K562 (cell line): ENCODE measurements around the gene MBLAC2. TPM values are rescaled to one million over a fixed set of nuclear protein-coding genes. Genes with fewer than 3 reads are reported as not detected.

ENCODE experiments used
- BRD9 ChIP-seq: fragments of 450-650 bp; IDR thresholded peaks from 2 replicates; pipeline ENCODE4 v1.6.1; 2018; ENCODE audit warnings: low read depth; ENCODE audit not compliant: partially characterized antibody
- C11orf30 ChIP-seq: fragments of 450-650 bp; IDR thresholded peaks from 2 replicates; pipeline ENCODE4 v1.6.1; 2016; ENCODE audit warnings: low read depth, mild to moderate bottlenecking
- ELF4 ChIP-seq: fragments of 450-650 bp; formaldehyde crosslinking; IDR thresholded peaks from 2 replicates; pipeline ENCODE4 v1.4.0; 2022; ENCODE audit warnings: missing genetic modification characterization
- ETV5 ChIP-seq: sonication (generic); formaldehyde crosslinking; IDR thresholded peaks from 2 replicates; pipeline ENCODE4 v1.4.0; 2020; ENCODE audit warnings: low read depth, mild to moderate bottlenecking, missing genetic modification reagents
- HMGXB4 ChIP-seq: sonication (generic); formaldehyde crosslinking; IDR thresholded peaks from 2 replicates; pipeline ENCODE4 v1.8.1; 2023; ENCODE audit warnings: mild to moderate bottlenecking, missing genetic modification reagents
- HNRNPUL1 ChIP-seq: fragments of 200-400 bp; formaldehyde crosslinking; IDR thresholded peaks from 2 replicates; pipeline ENCODE4 v1.6.1; 2017; ENCODE audit warnings: low read length
- KDM5B ChIP-seq: fragments of 200-600 bp; sonication (generic); IDR thresholded peaks from 2 replicates; pipeline ENCODE4 v1.6.1; 2012; ENCODE audit warnings: low read depth, mild to moderate bottlenecking, moderate library complexity, low read length, control low read depth, inconsistent platforms; ENCODE audit not compliant: insufficient replicate concordance
- MED1 ChIP-seq: sonication (generic); formaldehyde crosslinking; IDR thresholded peaks from 2 replicates; pipeline ENCODE4 v1.8.1; 2023; ENCODE audit warnings: missing genetic modification reagents, borderline replicate concordance
- MIER1 ChIP-seq: fragments of 450-650 bp; IDR thresholded peaks from 2 replicates; pipeline ENCODE4 v1.6.1; 2016; ENCODE audit warnings: antibody characterized with exemption, mild to moderate bottlenecking, low read depth
- MYBL2 ChIP-seq, 2 experiments: fragments of 450-650 bp in 1 of 2; sonication (generic) in 1 of 2; formaldehyde crosslinking in 1 of 2; IDR thresholded peaks; 2 replicates each; pipeline versions ENCODE4 v1.6.1 to v1.8.1; 2017 to 2022; ENCODE audit warnings: borderline replicate concordance in 1 of 2, inconsistent platforms in 1 of 2, low read depth in 1 of 2, mild to moderate bottlenecking in 1 of 2, missing genetic modification reagents in 1 of 2, moderate library complexity in 1 of 2
- NBN ChIP-seq: fragments of 450-650 bp; IDR thresholded peaks from 2 replicates; pipeline ENCODE4 v1.6.1; 2016; ENCODE audit warnings: low read depth, mild to moderate bottlenecking
- NCOA1 ChIP-seq: fragments of 450-650 bp; IDR thresholded peaks from 2 replicates; pipeline ENCODE4 v1.6.1; 2016; ENCODE audit warnings: low read depth
- PML ChIP-seq: IDR thresholded peaks from 2 replicates; pipeline ENCODE4 v1.6.1; 2012; ENCODE audit warnings: low read length, inconsistent platforms
- RAD21 ChIP-seq, 2 experiments: fragments of 250-450 bp in 1 of 2; fragments of 450-650 bp in 1 of 2; sonication (Bioruptor Pico) in 1 of 2; formaldehyde crosslinking in 1 of 2; IDR thresholded peaks in 1 of 2; conservative IDR thresholded peaks in 1 of 2; 2 replicates each; pipeline versions ENCODE4 v1.4.0 to v1.8.0; 2020 to 2022; ENCODE audit warnings: mild to moderate bottlenecking in 2 of 2, moderate library complexity in 1 of 2
- RNF2 ChIP-seq: sonication (generic); IDR thresholded peaks from 2 replicates; pipeline ENCODE4 v1.6.1; 2016
- SMAD1 ChIP-seq: fragments of 150-350 bp; IDR thresholded peaks from 2 replicates; pipeline ENCODE4 v1.6.1; 2014; ENCODE audit warnings: low read length, low read depth; ENCODE audit not compliant: partially characterized antibody
- STAT5A ChIP-seq: IDR thresholded peaks from 2 replicates; pipeline ENCODE4 v1.6.1; 2012; ENCODE audit warnings: low read length, inconsistent platforms, borderline replicate concordance
- TAF1 ChIP-seq: IDR thresholded peaks from 2 replicates; pipeline ENCODE4 v1.6.1; 2011; ENCODE audit warnings: mild to moderate bottlenecking, low read length, moderate library complexity; ENCODE audit not compliant: insufficient read depth, control insufficient read depth, severe bottlenecking; ENCODE audit errors: extremely low read depth
- THRAP3 ChIP-seq: fragments of 450-650 bp; IDR thresholded peaks from 2 replicates; pipeline ENCODE4 v1.6.1; 2016; ENCODE audit warnings: mild to moderate bottlenecking, inconsistent platforms, borderline replicate concordance
- ZBTB43 ChIP-seq: sonication (generic); formaldehyde crosslinking; IDR thresholded peaks from 2 replicates; pipeline ENCODE4 v1.8.0; 2023; ENCODE audit warnings: mild to moderate bottlenecking, missing genetic modification reagents
- ZBTB7A ChIP-seq: IDR thresholded peaks from 2 replicates; pipeline ENCODE4 v1.6.1; 2011; ENCODE audit warnings: low read depth, mild to moderate bottlenecking, low read length, moderate library complexity, borderline replicate concordance; ENCODE audit not compliant: control insufficient read depth
- ZNF347 ChIP-seq: fragments of 450-650 bp; formaldehyde crosslinking; IDR thresholded peaks from 2 replicates; pipeline ENCODE4 v1.4.0; 2020; ENCODE audit warnings: low read depth, mild to moderate bottlenecking, moderate library complexity
- ZNF431 ChIP-seq: sonication (generic); formaldehyde crosslinking; IDR thresholded peaks from 2 replicates; pipeline ENCODE4 v1.8.0; 2022; ENCODE audit warnings: mild to moderate bottlenecking, missing genetic modification reagents
- polyA plus RNA-seq, 8 experiments: library from polyadenylated mRNA; depleted of rRNA in 4 of 8; stranded (reverse) in 5 of 8; unstranded in 3 of 8; fragments of >200 nt; fragmentation: Nextera tagmentation in 2 of 8; fragmentation: Illumina TruSeq in 1 of 8; extraction: Ambion mirVana in 2 of 8; extraction: Trizol in 1 of 8; gene quantifications; 2 replicates each; pipeline versions ENCODE4 v1.2.1 to v1.2.3, GENCODE V29; 2011 to 2014; ENCODE audit warnings: inconsistent platforms in 1 of 8, missing spikeins in 1 of 8
- total RNA-seq, 7 experiments: library from RNA; depleted of rRNA in 6 of 7; stranded (reverse); fragments of >200 nt in 6 of 7; fragmentation: Illumina TruSeq in 2 of 7; extraction: Trizol in 2 of 7; gene quantifications; 2 replicates each; pipeline versions ENCODE4 v1.2.1 to v1.2.3, GENCODE V29; 2011 to 2021; ENCODE audit warnings: low replicate concordance in 1 of 7
- TF ChIP-seq, protein P1 (sequence below): fragments of 250-450 bp; sonication (Bioruptor Pico); IDR thresholded peaks from 2 replicates; pipeline ENCODE4 v1.8.0; 2022; ENCODE audit warnings: inconsistent platforms, mild to moderate bottlenecking, moderate library complexity, borderline replicate concordance

MBLAC2 gene
- total and polyA plus RNA-seq, 9 of the 15 experiments (the other 6 are each of a cell fraction or from before 2014, with no cell fraction given) = 2.4 to 13.1 (median 10.3) TPM

DNA sequence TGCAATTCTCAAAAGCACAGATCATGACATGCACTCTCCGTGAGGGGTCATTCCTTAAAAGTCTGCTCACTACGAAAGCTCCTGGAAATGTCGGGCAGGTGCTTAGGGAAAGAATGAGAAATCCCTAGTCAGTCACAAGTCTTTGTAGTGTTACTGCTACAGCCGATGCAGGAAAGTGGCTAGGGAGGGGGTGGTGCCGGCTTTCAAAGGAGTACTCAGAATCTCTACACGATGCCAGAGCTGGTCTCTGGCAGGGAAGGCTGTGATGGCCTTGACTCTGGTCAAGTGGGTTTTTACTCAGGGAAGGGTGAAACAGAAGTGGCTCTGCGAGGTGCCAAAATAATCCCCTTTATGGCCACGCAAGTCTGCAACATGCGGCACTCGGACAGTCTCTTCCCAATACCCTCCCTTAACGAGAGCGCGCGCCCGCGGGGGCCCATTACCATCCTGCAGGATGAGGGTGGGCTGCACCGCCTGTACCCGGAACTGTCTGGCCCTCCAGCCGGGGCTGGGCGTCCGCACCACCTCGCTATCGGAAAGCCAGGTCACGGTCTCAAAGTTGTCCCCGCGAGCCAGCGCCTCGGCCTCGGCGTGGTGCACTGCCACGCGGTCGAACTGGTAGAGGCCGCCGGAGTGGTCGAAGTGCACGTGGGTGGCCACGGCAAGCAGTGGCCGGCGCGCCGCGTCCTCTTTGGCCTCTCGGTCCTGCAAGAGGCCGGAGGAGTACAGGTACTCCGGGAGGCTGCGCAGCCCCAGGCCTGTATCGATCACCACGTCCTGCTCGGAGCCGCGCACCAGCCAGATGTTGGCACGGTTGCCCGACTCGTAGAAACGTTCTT lies 956 bp downstream of the MBLAC2 start (continued):
- TF ChIP-seq RNF2 = no peak
- TF ChIP-seq ZBTB7A = peak; percentile 56; the same call in 1 of the 2 replicates
- TF ChIP-seq PML = no peak
- no peak for TF ChIP-seq STAT5A
- TF ChIP-seq RAD21 (CRISPR knock-in tag; conservative IDR thresholded peaks at IDR 0.05 in 1 of 2, IDR thresholded peaks at IDR 0.05 in 1 of 2) = no peak
- TF ChIP-seq C11orf30 = no peak
- TF ChIP-seq, protein P1, sequence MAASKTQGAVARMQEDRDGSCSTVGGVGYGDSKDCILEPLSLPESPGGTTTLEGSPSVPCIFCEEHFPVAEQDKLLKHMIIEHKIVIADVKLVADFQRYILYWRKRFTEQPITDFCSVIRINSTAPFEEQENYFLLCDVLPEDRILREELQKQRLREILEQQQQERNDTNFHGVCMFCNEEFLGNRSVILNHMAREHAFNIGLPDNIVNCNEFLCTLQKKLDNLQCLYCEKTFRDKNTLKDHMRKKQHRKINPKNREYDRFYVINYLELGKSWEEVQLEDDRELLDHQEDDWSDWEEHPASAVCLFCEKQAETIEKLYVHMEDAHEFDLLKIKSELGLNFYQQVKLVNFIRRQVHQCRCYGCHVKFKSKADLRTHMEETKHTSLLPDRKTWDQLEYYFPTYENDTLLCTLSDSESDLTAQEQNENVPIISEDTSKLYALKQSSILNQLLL (CRISPR knock-in tag) = no peak
- TF ChIP-seq ELF4 (CRISPR knock-in tag) = no peak
- TF ChIP-seq BRD9 = no peak
- no peak for TF ChIP-seq TAF1
- 0 out of 2 replicates have a peak, but pooled peaks have one; percentile 29 for TF ChIP-seq HMGXB4 (CRISPR knock-in tag)
- no peak for TF ChIP-seq THRAP3
- TF ChIP-seq NBN = no peak
- no peak for TF ChIP-seq MED1 (CRISPR knock-in tag)
- TF ChIP-seq ZBTB43 (CRISPR knock-in tag) = 0 out of 2 replicates have a peak, but pooled peaks have one; percentile 52
- TF ChIP-seq ZNF431 (CRISPR knock-in tag) = peak; percentile 60; the same call in 1 of the 2 replicates
- no peak for TF ChIP-seq SMAD1
- no peak for TF ChIP-seq MYBL2 (IDR thresholded peaks at IDR 0.05; ENCODE audit: low read depth)
- TF ChIP-seq MYBL2 (CRISPR knock-in tag; IDR thresholded peaks at IDR 0.05; ENCODE audit: borderline replicate concordance) = no peak
- TF ChIP-seq ZNF347 (CRISPR knock-in tag) = no peak
- TF ChIP-seq NCOA1 = no peak
- no peak for TF ChIP-seq KDM5B
- TF ChIP-seq HNRNPUL1 = no peak
- no peak for TF ChIP-seq MIER1
- 0 out of 2 replicates have a peak, but pooled peaks have one; percentile 13 for TF ChIP-seq ETV5 (CRISPR knock-in tag)
